ENCODE measurements around the gene TMEM86A.
"Not testable (repeated sequence)": the region's sequence is repeated elsewhere in the genome, so short reads cannot be mapped to it uniquely, and the experiment has no call there.

TMEM86A gene

GRCh38 chr11:18698341-18699268 lies at the start of gene TMEM86A:
TMEM86A (plus strand) TSS chr11:18698779; CDS start chr11:18698887, 108 bp downstream.
- DNase-seq = peak; percentile 7

GRCh38 chr11:18650353-18650752 lies 48.2 kb upstream of the TMEM86A start:
- DNase-seq = no peak

- DNase-seq = no peak
These were observed 47.6 kb upstream of the TMEM86A start for GRCh38 chr11:18650859-18651557.

GRCh38 chr11:18657673-18658072 lies 40.9 kb upstream of the TMEM86A start:
- DNase-seq = no peak

GRCh38 chr11:18665353-18665872 lies 33.2 kb upstream of the TMEM86A start:
- not testable (repeated sequence) for DNase-seq

- no peak for DNase-seq
These were observed 30.4 kb upstream of the TMEM86A start for GRCh38 chr11:18668131-18668530.

- DNase-seq = no peak
These were observed 29.4 kb upstream of the TMEM86A start for GRCh38 chr11:18669219-18669596.

- no peak for DNase-seq
These were observed 28.9 kb upstream of the TMEM86A start for GRCh38 chr11:18669711-18670110.

GRCh38 chr11:18671246-18671645 lies 27.3 kb upstream of the TMEM86A start:
- DNase-seq = no peak

- DNase-seq = not testable (repeated sequence)
These were observed 26.4 kb upstream of the TMEM86A start for GRCh38 chr11:18672209-18672608.

GRCh38 chr11:18676803-18677202 lies 21.8 kb upstream of the TMEM86A start:
- DNase-seq = no peak

- no peak for DNase-seq
These were observed 21.0 kb upstream of the TMEM86A start for GRCh38 chr11:18677560-18677959.

GRCh38 chr11:18681949-18682348 lies 16.6 kb upstream of the TMEM86A start:
- not testable (repeated sequence) for DNase-seq

- no peak for DNase-seq
These were observed 16.1 kb upstream of the TMEM86A start for GRCh38 chr11:18682466-18682865.

- no peak for DNase-seq
These were observed 14.3 kb upstream of the TMEM86A start for GRCh38 chr11:18684267-18684666.

GRCh38 chr11:18691467-18692140 lies 7.0 kb upstream of the TMEM86A start:
- not testable (repeated sequence) for DNase-seq

- DNase-seq = no peak
These were observed 5.4 kb upstream of the TMEM86A start for GRCh38 chr11:18692941-18693760.

- DNase-seq = no peak
These were observed 1.8 kb upstream of the TMEM86A start for GRCh38 chr11:18696638-18697225.

GRCh38 chr11:18697576-18697975 lies 1.0 kb upstream of the TMEM86A start:
- DNase-seq = no peak

GRCh38 chr11:18699269-18699596 lies 654 bp downstream of the TMEM86A start:
- no peak for DNase-seq

- DNase-seq = no peak
These were observed 1.3 kb downstream of the TMEM86A start for GRCh38 chr11:18699848-18700261.

GRCh38 chr11:18700375-18700774 lies 1.8 kb downstream of the TMEM86A start:
- no peak for DNase-seq

Measured in KG1 (cell line).